ENCODE data around the gene DPYSL3.

GRCh38 chr5:147544556-147544955, 34.7 kb upstream of the DPYSL3 start:
- TF ChIP-seq, protein P1, sequence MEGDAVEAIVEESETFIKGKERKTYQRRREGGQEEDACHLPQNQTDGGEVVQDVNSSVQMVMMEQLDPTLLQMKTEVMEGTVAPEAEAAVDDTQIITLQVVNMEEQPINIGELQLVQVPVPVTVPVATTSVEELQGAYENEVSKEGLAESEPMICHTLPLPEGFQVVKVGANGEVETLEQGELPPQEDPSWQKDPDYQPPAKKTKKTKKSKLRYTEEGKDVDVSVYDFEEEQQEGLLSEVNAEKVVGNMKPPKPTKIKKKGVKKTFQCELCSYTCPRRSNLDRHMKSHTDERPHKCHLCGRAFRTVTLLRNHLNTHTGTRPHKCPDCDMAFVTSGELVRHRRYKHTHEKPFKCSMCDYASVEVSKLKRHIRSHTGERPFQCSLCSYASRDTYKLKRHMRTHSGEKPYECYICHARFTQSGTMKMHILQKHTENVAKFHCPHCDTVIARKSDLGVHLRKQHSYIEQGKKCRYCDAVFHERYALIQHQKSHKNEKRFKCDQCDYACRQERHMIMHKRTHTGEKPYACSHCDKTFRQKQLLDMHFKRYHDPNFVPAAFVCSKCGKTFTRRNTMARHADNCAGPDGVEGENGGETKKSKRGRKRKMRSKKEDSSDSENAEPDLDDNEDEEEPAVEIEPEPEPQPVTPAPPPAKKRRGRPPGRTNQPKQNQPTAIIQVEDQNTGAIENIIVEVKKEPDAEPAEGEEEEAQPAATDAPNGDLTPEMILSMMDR (IDR thresholded peaks at IDR 0.05) = no peak
- TF ChIP-seq EP300 (IDR thresholded peaks at IDR 0.05; ENCODE audit: low read depth) (no peak), POLR2A (IDR thresholded peaks at IDR 0.05) (no peak), POLR2AphosphoS5 (IDR thresholded peaks at IDR 0.05) (no peak)

All from transverse colon (tissue), 4 donors.